IMR-90 (cell line): Measurements from ENCODE around the gene RIPOR2. TPM values are rescaled to one million over a fixed set of nuclear protein-coding genes. Genes with fewer than 3 reads are reported as not detected.

Experiments
- ATAC-seq: fragments of 200-7000 bp; cut with Tn5 transposase; 2 replicates; pipeline ENCODE4 v1.9.1; 2020; ENCODE audit warnings: low read depth, mild to moderate bottlenecking, moderate library complexity
- BruUV-seq: library from RNA; stranded (reverse); fragments of 400-500 nt; replicated peaks from 2 replicates; lab custom pipeline; 2021; lab: Mats Ljungman, UMichigan
- CTCF ChIA-PET: fragments of 300-600 bp; formaldehyde crosslinking; extraction: SDS; loops from one replicate; lab custom pipeline; 2021; ENCODE audit warnings: antibody characterized with exemption; lab: Yijun Ruan, JAX
- POLR2A ChIA-PET: fragments of 300-600 bp; sonication (Branson Sonifier 250); formaldehyde crosslinking; loops from one replicate; lab custom pipeline; 2022; ENCODE audit warnings: antibody characterized with exemption; ENCODE audit not compliant: unreplicated experiment; lab: Charles Lee
- DNase-seq: peaks from one replicate; pipeline ENCODE4 v3.0.0; 2013
- H2AFZ ChIP-seq: replicated peaks from 2 replicates; pipeline ENCODE3; 2013; ENCODE audit warnings: low read length, mild to moderate bottlenecking; ENCODE audit not compliant: poor library complexity
- H2AK5ac ChIP-seq: 2 replicates; pipeline ENCODE4 v1.6.1; 2013; ENCODE audit warnings: low read depth, low read length, inconsistent platforms
- H2AK9ac ChIP-seq: replicated peaks from 2 replicates; pipeline ENCODE3; 2013; ENCODE audit warnings: mild to moderate bottlenecking, low read depth, low read length, moderate library complexity; ENCODE audit not compliant: poor library complexity
- H2BK120ac ChIP-seq: 2 replicates; pipeline ENCODE4 v1.6.1; 2013; ENCODE audit warnings: low read depth, low read length, inconsistent platforms
- H2BK15ac ChIP-seq: 3 replicates; pipeline ENCODE4 v1.6.1; 2013; ENCODE audit warnings: low read depth, low read length, inconsistent platforms
- H2BK20ac ChIP-seq: 2 replicates; pipeline ENCODE4 v1.6.1; 2013; ENCODE audit warnings: low read depth, mild to moderate bottlenecking, inconsistent platforms, low read length, moderate library complexity
- H2BK5ac ChIP-seq: 2 replicates; pipeline ENCODE4 v1.6.1; 2013; ENCODE audit warnings: mild to moderate bottlenecking, low read depth, low read length, inconsistent platforms; ENCODE audit not compliant: poor library complexity, severe bottlenecking
- H3K14ac ChIP-seq: replicated peaks from 2 replicates; pipeline ENCODE4 v1.6.1; 2013; ENCODE audit warnings: low read depth, low read length, inconsistent platforms
- H3K18ac ChIP-seq: 2 replicates; pipeline ENCODE4 v1.6.1; 2013; ENCODE audit warnings: low read depth, low read length, control low read depth
- H3K23ac ChIP-seq: 2 replicates; pipeline ENCODE4 v1.6.1; 2013; ENCODE audit warnings: low read depth, low read length, inconsistent platforms
- H3K27ac ChIP-seq: 2 replicates; pipeline ENCODE4 v1.5.1; 2013; ENCODE audit warnings: mild to moderate bottlenecking, control low read depth, low read length; ENCODE audit not compliant: insufficient read depth
- H3K27me3 ChIP-seq: 2 replicates; pipeline ENCODE4 v1.6.1; 2013; ENCODE audit warnings: low read length; ENCODE audit not compliant: control insufficient read depth, insufficient read depth
- H3K36me3 ChIP-seq: 2 replicates; pipeline ENCODE4 v1.6.1; 2013; ENCODE audit warnings: low read length, mixed read lengths; ENCODE audit not compliant: control insufficient read depth, insufficient read depth
- H3K4ac ChIP-seq: 2 replicates; pipeline ENCODE4 v1.6.1; 2013; ENCODE audit warnings: low read depth, low read length, inconsistent platforms
- H3K4me1 ChIP-seq: 2 replicates; pipeline ENCODE4 v1.6.1; 2013; ENCODE audit warnings: low read length, mixed read lengths; ENCODE audit not compliant: control insufficient read depth, insufficient read depth
- H3K4me2 ChIP-seq: 2 replicates; pipeline ENCODE4 v1.6.1; 2013; ENCODE audit warnings: low read depth, mild to moderate bottlenecking, control low read depth, low read length, moderate library complexity
- H3K4me3 ChIP-seq: 2 replicates; pipeline ENCODE4 v1.5.1; 2013; ENCODE audit warnings: low read depth, mild to moderate bottlenecking, control low read depth, low read length, moderate library complexity; ENCODE audit not compliant: insufficient read depth
- H3K56ac ChIP-seq: 2 replicates; pipeline ENCODE4 v1.6.1; 2013; ENCODE audit warnings: low read length, inconsistent platforms; ENCODE audit not compliant: insufficient read depth; ENCODE audit errors: extremely low read depth
- H3K79me1 ChIP-seq, 2 experiments: 2 replicates each; pipeline ENCODE4 v1.6.1; 2013; ENCODE audit warnings: low read length in 2 of 2, inconsistent platforms in 1 of 2, low read depth in 1 of 2
- H3K9ac ChIP-seq: 2 replicates; pipeline ENCODE4 v1.6.1; 2013; ENCODE audit warnings: low read depth, low read length, control low read depth
- H3K9me1 ChIP-seq: 2 replicates; pipeline ENCODE4 v1.6.1; 2013; ENCODE audit warnings: low read length, inconsistent platforms; ENCODE audit not compliant: insufficient read depth
- H3K9me3 ChIP-seq: 2 replicates; pipeline ENCODE4 v1.6.1; 2013; ENCODE audit warnings: low read length; ENCODE audit not compliant: control insufficient read depth, insufficient read depth
- H4K20me1 ChIP-seq: 2 replicates; pipeline ENCODE4 v1.6.1; 2013; ENCODE audit warnings: low read length, inconsistent platforms; ENCODE audit not compliant: insufficient read depth
- H4K5ac ChIP-seq: 2 replicates; pipeline ENCODE4 v1.6.1; 2013; ENCODE audit warnings: mild to moderate bottlenecking, low read depth, low read length, control low read depth
- H4K8ac ChIP-seq, 2 experiments: 2 replicates each; pipeline ENCODE4 v1.6.1; 2013; ENCODE audit warnings: low read depth in 2 of 2, low read length in 2 of 2, control low read depth in 1 of 2, inconsistent platforms in 1 of 2
- H4K91ac ChIP-seq: 2 replicates; pipeline ENCODE4 v1.6.1; 2013; ENCODE audit warnings: low read depth, low read length, inconsistent platforms; ENCODE audit not compliant: insufficient read depth
- CHD1 ChIP-seq: IDR thresholded peaks from 2 replicates; pipeline ENCODE4 v1.6.1; 2012; ENCODE audit warnings: low read depth, low read length, improper control_type of control experiment
- CTCF ChIP-seq: conservative IDR thresholded peaks from 2 replicates; pipeline ENCODE4 v1.5.1; 2012; ENCODE audit warnings: mild to moderate bottlenecking, low read depth, low read length, improper control_type of control experiment
- FOS ChIP-seq: fragments of 150-350 bp; IDR thresholded peaks from 2 replicates; pipeline ENCODE4 v1.6.1; 2016; ENCODE audit warnings: low read depth, low read length
- MAZ ChIP-seq: IDR thresholded peaks from 2 replicates; pipeline ENCODE4 v1.6.1; 2012; ENCODE audit warnings: low read depth, mild to moderate bottlenecking, low read length, improper control_type of control experiment, moderate library complexity, borderline replicate concordance
- RCOR1 ChIP-seq: IDR thresholded peaks from 2 replicates; pipeline ENCODE4 v1.6.1; 2012; ENCODE audit warnings: mild to moderate bottlenecking, low read length, improper control_type of control experiment; ENCODE audit not compliant: insufficient replicate concordance
- RFX5 ChIP-seq: IDR thresholded peaks from 2 replicates; pipeline ENCODE4 v1.8.0; 2012; ENCODE audit warnings: low read depth, mild to moderate bottlenecking, low read length, moderate library complexity
- SMC3 ChIP-seq: fragments of 150-350 bp; IDR thresholded peaks from 2 replicates; pipeline ENCODE4 v1.6.1; 2016; ENCODE audit warnings: low read depth, mild to moderate bottlenecking, antibody characterized with exemption, low read length, moderate library complexity
- WGBS, 2 experiments: methylation state at CpG; one replicate each; pipeline versions ENCODE4 v1.1.5 to v1.1.7; 2013; ENCODE audit warnings: missing lambda C conversion rate in 2 of 2; ENCODE audit not compliant: insufficient read length in 1 of 2; ENCODE audit errors: extremely low coverage in 2 of 2; 5-methylcytosine and 5-hydroxymethylcytosine counted together
- dilution Hi-C: fragments of 300-500 bp; cut with HindIII; formaldehyde crosslinking; loops from one replicate; pipeline ENCODE4 v1.14.3; 2018; ENCODE audit warnings: low sequenced_read_pairs; ENCODE audit not compliant: unreplicated experiment
- in situ Hi-C: fragments of 300-500 bp; cut with MboI; formaldehyde crosslinking; loops from 3 replicates; pipeline ENCODE4 v1.14.3; 2019; ENCODE audit warnings: low sequenced_read_pairs, inconsistent platforms, mixed read lengths
- intact Hi-C: fragments of 100-400 bp; cut with micrococcal nuclease; formaldehyde crosslinking; loops from 2 replicates; pipeline ENCODE4 v1.10.0; 2022
- polyA plus RNA-seq, 3 experiments: library from polyadenylated mRNA; depleted of rRNA; stranded (reverse); fragments of >200 nt; gene quantifications; 2 replicates each; pipeline ENCODE4 v1.2.3, GENCODE V29; 2012; ENCODE audit warnings: low replicate concordance in 1 of 3
- total RNA-seq: library from RNA; depleted of rRNA; stranded (reverse); fragments of >200 nt; gene quantifications from 2 replicates; pipeline ENCODE4 v1.2.3, GENCODE V29; 2012

RIPOR2 gene
- total and polyA plus RNA-seq, 2 of the 4 experiments (the other 2 are of a cell fraction): 1.1 to 1.2 TPM

GRCh38 chr6:24859132-24859531 is 76.6 kb downstream of the RIPOR2 start:
- no peak overlapping the region for H3K56ac ChIP-seq
- H3K18ac ChIP-seq: no peak overlapping the region
- POLR2A ChIA-PET: no interaction called here
- no peak overlapping the region for H3K23ac ChIP-seq
- no peak for DNase-seq
- H3K4me2 ChIP-seq: no peak overlapping the region
- H2BK15ac ChIP-seq: no peak overlapping the region
- TF ChIP-seq CTCF: no peak
- no peak for TF ChIP-seq SMC3
- no peak for TF ChIP-seq MAZ
- no peak for TF ChIP-seq RFX5
- no peak for TF ChIP-seq CHD1
- no peak for TF ChIP-seq FOS
- TF ChIP-seq RCOR1: no peak
- intact Hi-C loops: loop anchor here (5.0 to 10.0 kb wide), 2 partner anchors 144 to 743 kb away; partner anchors contain the start of gene C6orf62
- H2AK5ac ChIP-seq: no peak overlapping the region
- H2BK5ac ChIP-seq: no peak overlapping the region
- no peaks in the 10 kb centered on the region for H3K79me1 ChIP-seq
- no peak overlapping the region for H4K5ac ChIP-seq
- no peak overlapping the region for H2AK9ac ChIP-seq
- no peak overlapping the region for H2AFZ ChIP-seq
- no TSS peak for BruUV-seq
- ATAC-seq: no peak
- no peak overlapping the region for H4K91ac ChIP-seq
- no peak overlapping the region for H3K4me3 ChIP-seq
- in situ Hi-C loops: loop anchor here (5.0 kb wide), 1 partner anchor 203 kb away; no protein-coding TSS in a partner anchor
- dilution Hi-C loops: no loop called here
- H3K36me3 ChIP-seq: peaks cover 28% of the 10 kb centered on the region
- H3K27me3 ChIP-seq: no peaks in the 10 kb centered on the region
- no peak overlapping the region for H2BK120ac ChIP-seq
- H3K9me1 ChIP-seq: peaks cover 4% of the 10 kb centered on the region; the same call in 1 of the 2 replicates
- no peak overlapping the region for H4K8ac ChIP-seq
- no peak overlapping the region for H3K9ac ChIP-seq
- H2BK20ac ChIP-seq: no peak overlapping the region
- H3K4me1 ChIP-seq: no peaks in the 10 kb centered on the region; the same call in 1 of the 2 replicates
- no peaks in the 10 kb centered on the region for H3K9me3 ChIP-seq
- no peaks in the 10 kb centered on the region for H4K20me1 ChIP-seq
- CTCF ChIA-PET: no interaction called here
- no CpG with 5 or more reads among the region's 5 CpGs for whole genome bisulfite sequencing, 2 experiments
- H3K27ac ChIP-seq: no peak overlapping the region
- H3K14ac ChIP-seq: no peak overlapping the region
- H3K4ac ChIP-seq: no peak overlapping the region
